Measurements from ENCODE around the gene CETN2.

- TF ChIP-seq, protein P1, sequence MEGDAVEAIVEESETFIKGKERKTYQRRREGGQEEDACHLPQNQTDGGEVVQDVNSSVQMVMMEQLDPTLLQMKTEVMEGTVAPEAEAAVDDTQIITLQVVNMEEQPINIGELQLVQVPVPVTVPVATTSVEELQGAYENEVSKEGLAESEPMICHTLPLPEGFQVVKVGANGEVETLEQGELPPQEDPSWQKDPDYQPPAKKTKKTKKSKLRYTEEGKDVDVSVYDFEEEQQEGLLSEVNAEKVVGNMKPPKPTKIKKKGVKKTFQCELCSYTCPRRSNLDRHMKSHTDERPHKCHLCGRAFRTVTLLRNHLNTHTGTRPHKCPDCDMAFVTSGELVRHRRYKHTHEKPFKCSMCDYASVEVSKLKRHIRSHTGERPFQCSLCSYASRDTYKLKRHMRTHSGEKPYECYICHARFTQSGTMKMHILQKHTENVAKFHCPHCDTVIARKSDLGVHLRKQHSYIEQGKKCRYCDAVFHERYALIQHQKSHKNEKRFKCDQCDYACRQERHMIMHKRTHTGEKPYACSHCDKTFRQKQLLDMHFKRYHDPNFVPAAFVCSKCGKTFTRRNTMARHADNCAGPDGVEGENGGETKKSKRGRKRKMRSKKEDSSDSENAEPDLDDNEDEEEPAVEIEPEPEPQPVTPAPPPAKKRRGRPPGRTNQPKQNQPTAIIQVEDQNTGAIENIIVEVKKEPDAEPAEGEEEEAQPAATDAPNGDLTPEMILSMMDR (IDR thresholded peaks at IDR 0.05; ENCODE audit: insufficient read depth, low read depth, low read length), result no peak
- no peak for TF ChIP-seq EZH2 (IDR thresholded peaks at IDR 0.05; ENCODE audit: insufficient read depth, low read length)
These were observed 48.6 kb upstream of the CETN2 start for GRCh38 chrX:152878976-152879755.

Data from astrocyte (in vitro differentiated cells and primary cell).